ENCODE results near the gene SRCAP. TPM values are rescaled to one million over a fixed set of nuclear protein-coding genes. Genes with fewer than 3 reads are reported as not detected.

Gene SRCAP
- polyA plus RNA-seq, 1 of the 3 experiments (the other 2 are of a cell fraction): 5.6 TPM

GRCh38 chr16:30766206-30766932, 67.4 kb downstream of the SRCAP start (continued):
- no peak for TF ChIP-seq SIN3A (IDR thresholded peaks at IDR 0.05; ENCODE audit: borderline replicate concordance, low read depth, low read length)
- TF ChIP-seq FOXJ3 (CRISPR knock-in tag; IDR thresholded peaks at IDR 0.05): no peak
- TF ChIP-seq MXI1 (IDR thresholded peaks at IDR 0.05; ENCODE audit: low read depth, low read length): no peak

- WGBS (ENCODE audit: low lambda C conversion rate): 79% methylated on average over 3 of the region's 4 CpGs
- H3K9ac ChIP-seq: no peak overlapping the region
- H3K4me3 ChIP-seq (ENCODE audit: low read depth in 2 of 2, low read length in 1 of 2): no peak overlapping the region
- no peaks in the 10 kb centered on the region for H3K9me3 ChIP-seq
- no peak overlapping the region for H3K27ac ChIP-seq (ENCODE audit: low read depth in 2 of 2, low read length in 1 of 2)
- peaks cover 8 to 14% of the 10 kb centered on the region in 2 experiments; a peak in 3 of 4 replicates for H3K4me1 ChIP-seq (ENCODE audit: control insufficient read depth in 1 of 2, insufficient read depth in 2 of 2, low read depth in 1 of 2, low read length in 1 of 2)
- H3K4me2 ChIP-seq: no peak overlapping the region
- TF ChIP-seq RFX5 (IDR thresholded peaks at IDR 0.05; ENCODE audit: low read length): no peak
- no peak for TF ChIP-seq PBX3 (IDR thresholded peaks at IDR 0.05)
- no peak for TF ChIP-seq NRF1 (IDR thresholded peaks at IDR 0.05; ENCODE audit: low read depth, low read length)
- TF ChIP-seq USF1 (IDR thresholded peaks at IDR 0.05; ENCODE audit: borderline replicate concordance, low read depth): no peak
- no peak for TF ChIP-seq IRF3 (IDR thresholded peaks at IDR 0.05; ENCODE audit: low read depth, low read length)
- TF ChIP-seq RXRA (IDR thresholded peaks at IDR 0.05; ENCODE audit: borderline replicate concordance, low read depth): no peak
- TF ChIP-seq USF2 (IDR thresholded peaks at IDR 0.05; ENCODE audit: borderline replicate concordance, low read depth, low read length): no peak
- no peak for TF ChIP-seq MAX (IDR thresholded peaks at IDR 0.05; ENCODE audit: low read depth)
- no peak for TF ChIP-seq SIN3A (IDR thresholded peaks at IDR 0.05; ENCODE audit: borderline replicate concordance, low read depth, low read length)
- no peak for TF ChIP-seq YY1 (IDR thresholded peaks at IDR 0.05; ENCODE audit: low read depth)
- no peak for TF ChIP-seq REST (IDR thresholded peaks at IDR 0.05; ENCODE audit: low read depth, low read length)
- TF ChIP-seq ZBTB33 (IDR thresholded peaks at IDR 0.05; ENCODE audit: borderline replicate concordance, low read depth): no peak
- H4K20me1 ChIP-seq (ENCODE audit: insufficient read depth): no peaks in the 10 kb centered on the region
- H3K27me3 ChIP-seq (ENCODE audit: insufficient read depth): no peaks in the 10 kb centered on the region
- no peak for DNase-seq
- no peaks in the 10 kb centered on the region for H3F3A ChIP-seq (replicated peaks; ENCODE audit: insufficient read depth)
- H3K36me3 ChIP-seq (replicated peaks in 1 of 2; ENCODE audit: control insufficient read depth in 1 of 2, insufficient read depth in 2 of 2, low read length in 1 of 2): peaks cover 50 to 78% of the 10 kb centered on the region in 2 experiments
- peaks cover 36% of the 10 kb centered on the region for H3K79me2 ChIP-seq (ENCODE audit: insufficient read depth)
- CTCF ChIA-PET: no interaction called here
- no peak overlapping the region for H2AFZ ChIP-seq (ENCODE audit: low read depth)
- no peaks in the 10 kb centered on the region for H3K9me2 ChIP-seq
- POLR2A ChIA-PET: no interaction called here
Observed at GRCh38 chr16:30766933-30767284, 67.9 kb downstream of the SRCAP start.
